Measurements from ENCODE around the gene STOX1.
A peak's percentile ranks its signal among the peaks of the same experiment; 100 is the strongest.
"Not testable (repeated sequence)": the region's sequence is repeated elsewhere in the genome, so short reads cannot be mapped to it uniquely, and the experiment has no call there.

The STOX1 gene

DNA sequence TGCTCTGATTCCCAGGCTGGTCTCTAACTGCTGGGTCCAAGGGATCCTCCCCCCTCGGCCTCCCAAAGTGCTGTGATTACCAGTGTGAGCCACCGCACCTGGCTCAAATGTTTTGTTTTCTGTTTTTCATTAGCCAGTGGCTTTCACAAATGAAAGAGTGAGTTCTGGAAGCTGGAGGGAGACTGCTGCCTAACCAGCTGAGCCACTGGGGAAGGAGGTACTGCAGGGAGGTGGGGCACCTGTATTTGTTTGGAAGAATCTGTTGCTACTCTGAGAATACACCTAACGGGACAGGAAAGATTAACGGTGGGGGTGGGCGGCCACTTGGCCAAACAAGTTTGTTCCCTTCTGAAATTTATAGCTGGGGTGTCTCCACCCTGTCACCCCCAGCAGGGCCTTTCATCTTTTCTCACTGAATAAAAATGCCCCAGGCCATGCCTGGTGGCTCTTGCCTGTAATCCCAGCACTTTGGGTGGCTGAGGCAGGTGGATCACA, 4.7 kb downstream of the STOX1 start:
- DNase-seq: no peak

DNA sequence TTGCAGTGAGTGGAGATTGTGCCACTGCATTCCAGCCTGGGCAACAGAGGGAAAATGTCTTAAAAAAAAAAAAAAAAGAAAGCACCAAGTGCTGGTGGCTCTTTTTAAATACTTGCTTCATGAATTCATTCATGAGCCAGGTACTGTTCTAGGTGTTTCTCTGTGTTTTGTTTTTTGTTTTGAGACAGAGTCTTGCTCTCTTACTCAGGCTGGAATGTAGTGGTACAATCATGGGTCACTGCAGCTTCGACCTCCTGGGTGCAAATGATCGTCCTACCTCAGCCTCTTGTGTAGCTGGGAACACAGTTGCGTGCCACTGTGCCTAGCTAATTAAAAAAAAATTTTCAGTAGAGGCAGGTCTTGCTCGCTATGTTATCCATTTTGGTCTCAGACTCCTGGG, 5.3 kb downstream of the STOX1 start:
- DNase-seq: no peak

DNA sequence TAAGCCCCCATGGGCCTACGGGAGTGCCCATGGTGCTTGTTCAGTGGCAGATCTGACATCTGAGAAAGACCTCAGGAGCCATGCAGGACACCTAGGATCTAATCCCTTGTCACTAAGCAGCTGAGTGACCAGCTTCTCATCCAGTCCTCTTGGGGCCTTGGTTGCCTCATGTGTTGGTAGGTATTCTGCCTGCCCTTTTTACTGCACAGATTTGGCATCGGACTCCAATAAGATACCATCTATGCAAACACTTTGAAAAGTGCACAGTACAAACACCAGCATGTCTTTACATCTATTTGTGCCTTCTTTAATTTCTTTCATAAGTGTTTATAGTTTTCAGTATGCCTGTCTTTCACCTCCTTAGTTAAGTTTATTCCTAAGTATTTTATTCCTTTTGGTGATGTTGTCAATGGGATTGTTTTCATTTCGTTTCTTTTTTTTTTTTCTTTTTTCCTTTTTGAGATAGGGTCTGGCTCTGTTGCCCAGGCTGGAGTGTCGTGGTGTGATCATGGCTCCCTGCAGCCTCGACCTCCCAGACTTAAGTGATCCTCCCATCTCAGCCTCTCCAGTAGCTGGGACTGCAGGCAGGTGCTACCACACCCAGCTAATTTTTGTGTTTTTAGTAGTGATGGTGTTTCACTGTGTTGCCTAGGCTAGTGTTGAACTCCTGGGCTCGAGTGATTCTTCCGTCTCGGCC, 10.4 kb downstream of the STOX1 start:
- DNase-seq: no peak

DNA sequence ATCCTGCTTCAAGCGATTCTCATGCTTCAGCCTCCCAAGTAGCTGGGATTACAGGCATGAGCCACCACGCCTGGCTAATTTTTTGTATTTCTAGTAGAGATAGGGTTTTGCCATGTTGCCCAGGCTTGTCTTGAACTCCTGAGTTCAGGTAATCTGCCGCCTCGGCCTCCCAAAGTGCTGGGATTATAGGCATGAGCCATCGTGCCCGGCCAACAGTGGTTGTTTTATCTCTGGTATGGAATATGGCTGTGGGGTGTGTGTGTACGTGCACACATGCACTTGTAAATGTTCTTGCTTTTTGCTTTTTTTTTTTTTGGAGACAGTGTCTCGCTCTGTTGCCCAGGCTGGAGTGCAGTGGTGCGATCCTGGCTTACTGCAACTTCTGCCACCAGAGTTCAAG, 13.3 kb downstream of the STOX1 start:
- DNase-seq: not testable (repeated sequence)

DNA sequence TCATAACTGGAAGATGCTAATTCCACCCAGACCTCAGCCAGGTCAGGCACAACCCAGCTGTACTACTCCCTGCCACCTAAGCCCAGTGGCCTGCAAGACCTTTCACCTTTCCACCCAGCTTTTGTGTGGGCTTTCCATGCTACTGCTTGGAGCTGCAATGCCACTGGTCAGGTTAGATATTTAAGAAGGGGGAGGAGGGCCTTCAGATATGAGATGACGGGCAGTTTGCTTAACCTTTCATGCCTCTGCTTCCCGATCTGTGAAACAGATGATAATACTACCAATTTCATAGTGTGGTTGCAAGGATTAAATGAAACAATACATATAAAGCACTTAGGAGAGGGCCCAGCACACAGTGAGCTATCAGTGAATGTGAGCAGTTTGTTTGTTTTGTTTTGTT, 20.9 kb downstream of the STOX1 start:
- DNase-seq: no peak

DNA sequence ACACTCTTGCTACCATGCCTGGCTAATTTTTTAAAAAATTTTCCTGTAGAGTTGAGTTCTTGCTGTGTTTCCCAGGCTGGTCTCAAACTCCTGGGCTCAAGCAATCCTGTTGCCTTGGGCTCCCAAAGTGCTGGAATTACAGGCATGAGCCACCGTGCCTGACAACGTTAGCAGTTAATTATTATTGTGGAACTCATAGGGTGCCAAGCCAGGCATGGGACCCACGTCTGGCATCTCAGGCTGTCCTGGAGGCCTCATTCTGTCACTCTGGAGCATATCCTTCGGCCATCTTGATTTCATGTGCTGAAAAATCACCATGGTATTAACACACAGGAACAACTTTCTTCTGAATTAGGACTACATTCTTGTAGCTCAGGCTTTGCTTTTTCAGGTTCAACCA, 21.5 kb downstream of the STOX1 start:
- DNase-seq: no peak

DNA sequence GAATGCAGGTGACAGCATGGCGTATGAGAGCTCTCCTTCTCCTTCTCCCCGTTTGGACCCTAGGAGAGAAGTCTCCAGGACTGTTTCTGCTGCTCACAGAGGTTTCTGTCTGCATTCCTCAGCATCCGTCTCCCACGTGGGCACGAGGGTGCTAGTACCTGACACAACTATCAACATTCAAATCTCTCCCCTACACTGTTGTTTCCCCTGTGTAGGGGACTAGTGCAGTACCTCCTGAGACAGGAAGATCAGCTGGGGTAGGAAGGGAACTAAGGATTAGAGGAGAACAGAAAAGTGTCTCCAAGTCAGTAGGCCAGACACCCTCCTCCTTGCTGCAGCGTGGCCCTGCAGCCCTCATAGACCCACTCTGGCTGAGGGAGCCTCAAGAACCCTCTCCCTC, 29.0 kb downstream of the STOX1 start:
- DNase-seq: no peak

DNA sequence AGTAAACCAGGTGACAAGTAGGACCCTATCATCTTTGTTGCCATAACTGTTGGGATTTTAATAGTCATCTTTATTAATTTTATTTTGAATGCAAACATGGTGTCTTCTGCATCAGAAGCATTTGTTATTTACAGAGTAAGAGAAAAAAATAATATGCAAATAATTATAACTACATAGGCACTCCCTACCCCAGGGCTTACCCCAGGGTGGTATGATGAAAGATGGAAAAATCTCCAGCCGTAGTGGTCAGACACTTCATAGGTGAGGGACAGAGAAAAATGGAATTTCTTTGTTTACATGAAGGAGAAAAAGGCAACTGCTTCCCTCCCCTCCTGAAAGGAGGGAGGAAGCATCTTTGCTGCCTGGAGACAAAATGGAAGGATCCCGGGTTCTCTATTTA, 29.7 kb downstream of the STOX1 start:
- DNase-seq: no peak

DNA sequence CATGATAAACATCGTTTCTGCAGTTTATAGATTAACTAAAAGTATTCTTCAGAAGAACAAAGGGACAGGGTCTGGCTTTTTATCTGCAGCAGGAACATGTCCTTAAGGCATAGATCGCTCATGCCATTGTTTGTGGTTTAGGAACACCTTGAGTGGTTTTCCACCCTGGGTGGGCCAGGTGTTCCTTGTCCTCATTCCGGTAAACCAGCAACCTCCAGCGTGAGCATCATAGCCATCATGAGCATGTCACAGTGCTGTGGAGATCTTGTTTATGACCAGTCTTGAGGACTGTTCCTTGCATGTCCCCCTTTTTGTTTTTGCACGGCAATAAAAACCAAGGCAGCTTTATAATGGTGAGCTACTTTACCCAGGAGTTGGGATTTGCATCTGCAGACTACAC, 33.9 kb downstream of the STOX1 start:
- no peak for DNase-seq

DNA sequence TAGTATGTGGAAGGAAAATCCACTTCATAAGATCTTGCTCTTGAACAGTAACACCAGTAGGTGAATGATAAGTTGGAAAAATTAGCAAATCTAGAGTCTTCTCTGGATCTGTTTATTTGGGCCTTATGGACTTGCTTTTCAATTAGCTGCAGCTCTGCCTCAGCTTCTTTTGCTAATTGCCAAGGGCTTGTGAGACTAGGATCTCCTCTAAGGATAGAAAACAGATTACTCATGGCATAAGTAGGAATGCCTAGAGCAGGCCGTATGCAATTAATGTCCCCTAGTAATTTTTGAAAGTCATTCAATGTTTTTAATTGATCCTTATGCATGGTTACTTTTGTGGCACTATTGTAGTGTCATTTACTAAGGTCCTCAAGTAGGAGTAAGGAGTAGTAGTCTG, 37.3 kb downstream of the STOX1 start:
- no peak for DNase-seq

DNA sequence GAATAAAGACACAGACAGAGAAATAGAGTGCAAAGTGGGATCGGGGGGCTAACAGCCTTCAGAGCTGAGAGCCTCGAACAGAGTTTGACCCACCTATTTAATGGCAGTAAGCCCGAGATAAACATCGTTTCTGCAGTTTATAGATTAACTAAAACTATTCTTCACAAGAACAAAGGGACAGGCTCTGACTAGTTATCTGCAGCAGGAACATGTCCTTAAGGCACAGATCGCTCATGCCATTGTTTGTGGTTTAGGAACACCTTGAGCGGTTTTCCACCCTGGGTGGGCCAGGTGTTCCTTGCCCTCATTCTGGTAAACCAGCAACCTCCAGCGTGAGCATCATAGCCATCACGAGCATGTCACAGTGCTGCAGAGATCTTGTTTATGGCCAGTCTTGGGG, 40.8 kb downstream of the STOX1 start:
- DNase-seq: not testable (repeated sequence)

DNA sequence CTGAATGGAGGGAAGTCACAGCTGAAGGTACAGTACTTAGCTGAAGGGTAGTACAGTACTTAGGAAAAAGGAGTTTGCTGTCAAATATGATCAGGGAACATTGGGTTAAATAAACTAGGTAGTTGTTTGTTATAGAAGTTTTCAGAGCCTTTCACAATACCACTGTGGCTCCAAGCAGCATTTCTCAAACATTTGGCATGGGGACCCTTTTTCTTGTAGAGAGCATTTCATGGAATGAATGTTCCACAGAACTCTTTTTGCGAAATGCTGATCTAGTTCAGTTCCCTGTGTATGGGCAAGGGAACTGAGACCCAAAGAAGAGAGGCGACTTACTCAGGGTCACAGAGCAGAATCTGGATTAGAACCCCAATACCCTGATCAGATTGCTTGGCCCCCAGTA, 42.3 kb downstream of the STOX1 start:
- DNase-seq: no peak

DNA sequence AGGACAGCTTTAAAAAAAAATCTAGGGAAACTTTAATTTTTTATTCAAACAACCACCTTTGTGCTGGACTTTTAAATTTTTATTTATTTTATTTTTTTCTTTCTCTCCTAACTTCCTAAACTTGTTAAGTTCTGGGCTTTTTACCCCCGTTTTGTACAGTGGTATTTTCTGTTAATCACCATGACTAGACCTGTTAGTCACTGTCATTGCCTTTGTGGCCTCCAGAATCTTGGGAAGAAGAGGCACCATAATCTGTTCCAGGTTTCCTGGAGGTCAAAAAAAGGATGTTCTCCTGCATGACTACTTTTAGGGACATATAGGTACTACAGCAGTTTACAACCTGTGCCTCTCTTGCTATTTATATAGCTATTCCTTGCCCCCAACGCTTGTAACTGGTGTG, 42.7 kb downstream of the STOX1 start:
- DNase-seq: no peak

DNA sequence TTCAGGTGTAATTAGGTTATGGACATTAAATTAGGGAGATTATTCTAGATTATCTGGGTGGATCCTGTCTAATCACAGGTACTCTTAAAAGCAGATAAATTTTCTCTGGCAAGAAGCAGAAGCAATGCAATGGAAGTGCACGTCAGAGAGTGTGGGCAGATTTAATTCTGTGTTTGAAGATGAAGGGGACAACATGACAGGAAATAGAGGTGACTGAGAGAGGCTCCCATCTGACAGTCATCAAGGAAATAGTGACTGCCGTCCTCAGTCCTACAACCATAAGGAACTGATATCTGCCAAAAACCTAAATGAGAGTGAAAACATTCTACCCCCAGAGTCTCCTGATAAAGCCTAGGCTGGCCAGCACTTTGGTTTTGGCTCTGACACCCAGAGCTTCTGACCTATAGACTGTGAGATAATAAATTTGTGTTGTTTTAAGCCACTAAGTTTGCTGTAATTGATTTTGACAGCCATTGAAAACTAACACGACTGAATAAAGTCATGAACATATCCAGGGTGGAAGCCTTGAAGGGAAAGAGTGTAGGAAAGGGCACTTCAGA, 43.3 kb downstream of the STOX1 start:
- DNase-seq: no peak

DNA sequence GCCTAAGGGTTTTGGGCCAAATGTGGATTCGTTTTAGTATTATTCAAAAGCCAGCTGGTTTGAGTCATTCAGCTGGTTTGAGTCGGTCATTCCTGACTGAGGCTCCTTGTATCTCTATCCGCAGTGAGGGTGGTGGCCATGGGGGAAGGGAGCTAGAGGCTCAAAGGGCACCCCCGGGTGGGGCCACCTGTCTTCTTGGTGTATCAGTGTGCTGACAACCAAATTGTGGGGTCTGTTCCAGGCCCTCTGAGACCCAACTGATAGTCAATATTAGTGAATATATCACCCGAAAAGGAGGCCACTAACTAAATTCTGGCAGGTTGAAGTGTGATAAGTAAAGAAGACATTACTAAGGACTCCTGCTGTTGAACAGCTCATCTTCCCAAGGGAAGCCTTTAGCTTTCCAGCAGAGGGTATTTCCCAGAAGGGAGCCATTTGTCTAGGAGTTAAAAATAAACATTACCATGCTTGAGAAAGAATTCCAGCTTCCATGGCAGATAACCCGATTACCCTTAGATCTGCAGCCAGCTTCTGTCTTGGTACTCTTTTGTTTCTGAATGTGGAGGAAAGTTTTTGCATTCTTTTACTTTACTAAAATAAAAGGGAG, 43.9 kb downstream of the STOX1 start:
- peak; percentile 1 for DNase-seq

DNA sequence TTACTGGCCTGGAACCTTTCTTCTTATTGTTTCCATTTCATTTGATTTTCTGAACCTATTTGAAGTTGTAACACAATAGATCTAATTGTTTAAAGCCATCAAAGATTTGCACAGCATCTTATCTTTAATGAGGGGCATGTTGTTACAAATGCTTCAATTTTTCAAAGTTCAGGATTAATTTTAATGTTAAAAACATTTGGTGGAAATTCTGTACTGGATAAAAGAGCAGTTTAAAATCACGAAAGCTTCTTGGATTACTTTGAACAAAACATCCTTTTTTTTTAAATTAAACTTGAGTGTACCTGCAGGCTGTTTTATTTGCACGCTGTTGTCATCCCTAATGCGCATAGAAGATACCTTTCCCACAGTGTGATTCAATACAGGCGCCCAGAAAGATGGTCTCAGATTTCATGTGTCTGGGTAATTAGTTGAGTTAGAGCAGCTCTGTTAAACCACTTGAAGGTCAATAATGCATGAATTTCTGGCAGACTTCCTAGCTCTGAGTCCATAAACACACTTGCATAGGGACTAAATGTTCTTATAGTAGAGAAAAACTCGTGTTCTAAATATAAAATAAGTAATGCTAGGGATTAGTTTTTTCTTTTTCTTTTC, 44.5 kb downstream of the STOX1 start:
- DNase-seq: peak; percentile 80

DNA sequence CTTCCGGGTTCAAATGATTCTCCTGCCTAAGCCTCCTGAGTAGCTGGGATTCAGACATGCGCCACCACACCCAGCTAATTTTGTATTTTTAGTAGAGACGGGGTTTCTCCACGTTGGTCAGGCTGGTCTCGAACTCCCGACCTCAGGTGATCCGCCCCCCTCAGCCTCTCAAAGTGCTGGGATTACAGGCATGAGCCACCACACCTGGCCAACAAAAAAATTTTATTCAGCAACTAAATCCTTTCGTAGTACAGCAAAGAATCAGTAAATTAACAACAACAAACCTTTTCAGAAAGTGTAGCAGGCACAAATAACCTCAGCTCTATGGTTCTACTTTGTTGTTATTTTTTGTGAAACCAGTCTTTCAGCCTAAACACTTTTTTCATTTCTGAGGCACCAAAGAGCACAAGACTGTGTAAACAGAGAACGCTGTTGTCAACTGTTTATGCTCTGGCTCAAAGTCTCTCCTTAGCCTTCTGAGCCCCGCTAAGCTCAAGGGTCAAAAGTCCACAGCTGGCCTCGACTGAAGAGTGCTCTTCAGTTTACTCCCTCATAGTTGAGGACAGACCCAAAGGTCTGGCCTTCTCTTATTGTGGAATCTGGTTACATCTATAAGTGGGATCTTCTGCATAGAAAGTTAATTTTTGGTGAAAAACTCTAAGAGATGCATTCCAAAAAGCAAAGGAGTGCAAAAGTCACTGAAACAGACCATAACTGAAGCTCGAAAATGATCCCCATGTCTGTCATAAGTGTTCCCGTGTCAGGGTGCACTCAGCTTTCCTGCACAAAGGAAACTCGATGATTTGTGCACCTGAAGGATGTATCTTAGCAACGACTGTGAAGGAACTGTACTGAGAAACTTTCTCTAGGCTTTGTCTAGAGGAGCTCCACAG, 49.2 kb downstream of the STOX1 start:
- no peak for DNase-seq

DNA sequence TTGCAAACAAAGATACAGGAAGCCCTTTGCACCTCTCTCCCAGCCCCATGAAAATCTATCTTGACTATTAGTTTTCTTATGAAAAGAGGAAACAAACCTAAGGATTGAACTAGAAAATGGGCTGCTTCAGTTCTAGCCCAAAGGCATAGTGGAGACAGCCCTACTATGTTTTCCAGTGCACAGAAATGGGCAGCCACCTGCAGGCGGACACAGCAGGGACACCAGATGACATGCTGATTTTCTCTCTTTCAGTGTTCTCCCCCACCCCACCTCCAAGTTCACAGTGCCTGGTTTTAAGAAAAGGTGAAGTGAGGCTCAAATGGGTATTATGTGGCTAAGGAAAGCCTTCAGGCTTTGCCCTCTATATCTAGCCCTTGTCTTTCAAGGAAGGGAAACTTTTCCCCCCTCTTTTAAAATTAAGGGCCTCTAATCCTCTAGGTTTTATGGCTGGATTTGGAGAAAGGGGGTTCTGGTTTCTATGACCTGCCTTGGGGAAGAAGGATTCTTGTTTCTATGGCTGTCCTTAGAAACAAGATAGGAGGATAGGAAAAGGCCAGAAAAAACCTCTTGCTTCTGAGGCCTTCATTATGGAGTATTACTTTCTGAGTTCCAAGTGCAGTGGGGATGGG, 50.3 kb downstream of the STOX1 start:
- DNase-seq: no peak

DNA sequence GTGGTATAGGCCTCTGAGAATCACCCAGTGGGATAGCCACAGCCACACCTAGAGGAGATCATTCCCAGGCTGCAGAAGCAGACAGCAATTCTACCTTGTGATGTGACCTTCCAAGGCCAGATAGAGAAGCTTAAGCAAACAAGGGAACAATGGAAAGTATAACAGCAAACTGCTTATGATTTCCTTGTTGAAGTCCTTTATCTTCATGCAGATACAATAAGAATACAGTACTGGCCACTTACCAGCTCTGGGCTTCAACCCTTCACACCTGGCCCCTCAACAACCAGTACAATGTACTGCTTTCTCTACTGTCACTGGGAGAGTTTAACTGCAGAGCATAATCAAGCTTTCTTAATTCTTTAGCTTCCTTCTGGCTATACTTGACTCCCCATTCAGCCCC, 51.2 kb downstream of the STOX1 start:
- DNase-seq: no peak

DNA sequence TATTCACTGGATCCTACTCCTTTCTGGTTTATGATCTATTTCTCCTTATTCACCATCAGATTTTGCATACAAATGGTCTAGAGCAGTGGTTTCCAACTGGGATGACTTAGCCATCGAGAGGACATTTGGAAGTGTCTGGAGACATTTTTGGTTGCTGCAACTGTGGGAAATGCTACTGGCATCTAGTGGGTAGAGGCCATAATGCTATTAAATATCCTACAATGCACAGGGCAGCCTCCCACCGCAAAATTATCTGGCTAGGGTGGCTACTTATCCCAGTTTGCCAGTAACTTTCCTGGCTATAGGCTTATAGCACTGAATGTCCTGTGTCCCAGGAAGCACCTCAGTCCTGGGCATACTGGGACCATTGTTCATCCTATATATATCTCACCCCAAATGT, 52.3 kb downstream of the STOX1 start:
- DNase-seq: no peak

DNA sequence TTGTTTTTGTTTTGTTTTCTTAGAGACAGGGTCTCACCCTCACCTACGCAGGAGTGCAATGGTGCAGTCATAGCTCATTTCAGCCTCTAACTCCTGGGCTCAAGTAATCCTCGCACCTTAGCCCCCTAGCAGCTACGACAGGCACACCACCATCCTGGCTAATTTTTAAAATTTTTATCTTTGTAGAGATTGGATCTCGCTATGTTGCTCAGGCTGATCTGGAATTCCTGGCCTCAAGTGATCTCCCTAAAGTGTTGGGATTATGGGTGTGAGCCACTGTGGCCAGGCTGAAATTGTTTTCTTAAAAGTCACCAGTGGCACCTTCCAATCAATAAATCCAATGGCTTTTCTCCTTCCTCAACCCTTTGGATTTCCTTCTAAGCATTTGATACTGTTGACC, 52.9 kb downstream of the STOX1 start:
- DNase-seq: no peak

DNA sequence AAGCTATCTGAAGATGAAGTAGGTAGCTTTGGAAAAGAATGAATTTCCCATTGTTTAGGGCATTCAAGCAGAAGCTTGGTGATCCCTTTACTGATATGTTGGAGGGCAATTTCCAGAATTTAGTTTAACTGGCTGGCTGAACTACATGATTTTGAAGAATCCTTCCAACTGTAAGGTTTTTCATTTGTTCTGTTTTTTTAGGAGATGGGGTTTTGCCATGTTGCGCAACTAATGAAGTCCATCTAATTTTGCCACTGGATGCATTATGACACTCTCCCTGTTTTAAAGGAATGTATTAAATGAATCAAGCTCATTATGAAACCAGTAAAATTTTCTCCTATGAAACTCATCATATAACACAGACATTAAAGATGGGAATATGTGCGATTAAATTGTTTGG, 67.7 kb downstream of the STOX1 start:
- DNase-seq: no peak

DNA sequence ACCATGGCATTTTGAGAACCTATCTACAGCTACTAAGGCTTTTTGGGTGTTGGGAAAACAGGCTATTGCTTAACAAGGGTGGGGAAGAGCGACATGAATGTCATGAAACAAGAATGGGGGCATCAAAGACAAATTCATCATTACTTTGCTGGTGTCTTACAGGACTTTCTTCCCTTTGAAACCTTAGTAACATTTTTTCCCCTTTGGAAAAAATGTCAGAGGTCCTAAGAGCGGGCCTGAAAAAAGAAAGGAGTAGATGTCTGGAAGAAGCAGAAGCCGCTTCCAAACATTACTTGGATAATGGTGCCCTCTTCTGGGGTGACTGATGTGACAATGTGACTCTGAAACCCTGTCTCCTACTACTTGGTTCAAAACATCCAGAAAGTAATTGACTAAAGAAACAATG, 70.0 kb downstream of the STOX1 start:
- no peak for DNase-seq
